Heart right ventricle (tissue), 16 donors: ENCODE data around the gene RGL4. TPM values are rescaled to one million over a fixed set of nuclear protein-coding genes. Genes with fewer than 3 reads are reported as not detected.
"Not testable (repeated sequence)": the region's sequence is repeated elsewhere in the genome, so short reads cannot be mapped to it uniquely, and the experiment has no call there.

Source experiments
- ATAC-seq, 8 donors: fragments of 200-7000 bp; cut with Tn5 transposase; one replicate each; pipeline ENCODE4 v1.9.1; 2020; ENCODE audit warnings: mild to moderate bottlenecking in 8 of 8, moderate library complexity in 8 of 8, moderate number of reproducible peaks in 1 of 8
- DNase-seq, 2 donors: peaks; one replicate each; pipeline ENCODE4 v3.0.0-alpha.2; 2020
- H3K27ac ChIP-seq, 10 donors: fragments of 200-600 bp; sonication (generic) in 2 of 10; one replicate each; pipeline versions ENCODE4 v1.5.0 to v1.8.0; 2020 to 2022; ENCODE audit warnings: mild to moderate bottlenecking in 3 of 10
- H3K27me3 ChIP-seq, 7 donors: fragments of 200-600 bp; one replicate each; pipeline ENCODE4 v1.8.0; 2021 to 2022; ENCODE audit warnings: mild to moderate bottlenecking in 2 of 7
- H3K36me3 ChIP-seq, 9 donors: fragments of 200-600 bp; sonication (generic) in 1 of 9; one replicate each; pipeline versions ENCODE4 v1.5.0 to v1.8.0; 2020 to 2022; ENCODE audit warnings: mild to moderate bottlenecking in 2 of 9
- H3K4me1 ChIP-seq, 9 donors: fragments of 200-600 bp; sonication (generic) in 1 of 9; one replicate each; pipeline versions ENCODE4 v1.5.0 to v1.8.0; 2020 to 2022; ENCODE audit warnings: mild to moderate bottlenecking in 4 of 9
- H3K4me3 ChIP-seq, 10 donors: fragments of 200-600 bp; sonication (generic) in 2 of 10; one replicate each; pipeline versions ENCODE4 v1.5.0 to v1.8.0; 2020 to 2022; ENCODE audit warnings: mild to moderate bottlenecking in 7 of 10, moderate library complexity in 2 of 10
- H3K9me3 ChIP-seq, 11 donors: fragments of 200-600 bp in 10 of 11; sonication (generic) in 2 of 11; one replicate each; pipeline versions ENCODE4 v1.5.0 to v1.8.0; 2013 to 2022; ENCODE audit warnings: mild to moderate bottlenecking in 2 of 11, control low read depth in 1 of 11, moderate library complexity in 1 of 11
- CTCF ChIP-seq, 9 donors: fragments of 200-600 bp; sonication (generic) in 2 of 9; IDR thresholded peaks; one replicate each; pipeline versions ENCODE4 v1.5.0 to v1.8.0; 2021 to 2022; ENCODE audit warnings: antibody characterized with exemption in 9 of 9, mild to moderate bottlenecking in 5 of 9, moderate library complexity in 1 of 9
- WGBS, 2 donors: extraction: QIAGEN DNeasy Blood & Tissue Kit; methylation state at CpG; one replicate each; pipeline ENCODE4 v1.1.7; 2013; ENCODE audit warnings: inconsistent platforms in 1 of 2; 5-methylcytosine and 5-hydroxymethylcytosine counted together
- intact Hi-C, 10 donors: fragments of 100-400 bp; cut with DNase I; formaldehyde crosslinking; loops; one replicate each; pipeline versions ENCODE4 v1.11.1 to v1.14.2; 2022
- polyA plus RNA-seq, 2 donors: library from polyadenylated mRNA; stranded (reverse); fragments of 200-250 nt; gene quantifications; one replicate each; pipeline ENCODE4 v1.2.3, GENCODE V29; 2013
- total RNA-seq, 10 donors: library from RNA; stranded (reverse); fragmentation: NEBNext Ultra II Directional in 3 of 10; extraction: Animal tissue kit (Norgen Biotek cat#: 25700) in 3 of 10; gene quantifications; one replicate each; pipeline versions ENCODE4 v1.2.1 to v1.2.4, GENCODE V29; 2021 to 2023
- donor health status: Arrhythmogenic right ventricular cardiomyopathy.
- donor health status: ischemic (EF 13 %, LVEDD 7.1; RV severe dilation, severe dysfunction).
- donor health status: healthy with polysubstance abuse.
- donor health status: DM: no; HTN: yes; CAD: no.
- donor health status: DM: no; HTN: no; CAD: no.
- donor health status: ischemic (EF 25% LVEDD 6.9; RV normal size, moderate dysfunction).
- donor health status: ischemic (EF 25% LVEDD 5.7; RV mildly dilated, moderate dysfunction).
- donor health status: healthy.
- donor health status: DM: yes; HTN: yes; CAD: no.
- donor health status: Ischemic cardiomyopathy.
- donor health status: ischemic (EF 35%, LVEDD 5.7; RV mildly dilated, moderate dysfunction).
- donor health status: nonischemic (EF 11% LVEDD 7.7; RV severe dilation, severe dysfunction).
- donor health status: DM: yes; HTN: yes; CAD: no.
- donor health status: PGD.
- donor health status: ischemic (EF 29% LVEDD 5.4; RV normal size, mild dysfunction).
- donor health status: nonischemic (EF 23%, LVEDD 6.1; RV moderate dilation, normal function).

RGL4 gene
- total and polyA plus RNA-seq, 12 donors, result 0.23 to 1.6 (median 0.44) TPM; not detected in 8

- ATAC-seq (no peak), DNase-seq (no peak)
- Histone ChIP-seq H3K27me3 (no peaks in the 10 kb centered on the region), H3K27ac (no peak overlapping the region), H3K36me3 (peaks cover 0 to 14% (median 0%) of the 10 kb centered on the region in 9 donors), H3K4me3 (no peak overlapping the region), H3K9me3 (no peaks in the 10 kb centered on the region), H3K4me1 (peaks cover 0 to 12% (median 0%) of the 10 kb centered on the region in 9 donors)
- intact Hi-C loops, result no loop called here
- 81 to 88% methylated on average over 26 of the region's 26 CpGs for WGBS, 2 donors
- TF ChIP-seq CTCF (IDR thresholded peaks at IDR 0.05), result no peak
Observed at GRCh38 chr22:23673826-23674690, 16.8 kb upstream of the RGL4 start.

- ATAC-seq, H3K4me3 ChIP-seq, intact Hi-C loops, H3K9me3 ChIP-seq, DNase-seq, H3K27me3 ChIP-seq: not testable (repeated sequence)
- peaks cover 0 to 12% (median 0%) of the 10 kb centered on the region in 9 donors for H3K4me1 ChIP-seq
- H3K36me3 ChIP-seq, result peaks cover 0 to 17% (median 0%) of the 10 kb centered on the region in 9 donors
- WGBS, 2 donors, result 90 to 92% methylated on average over 6 of the region's 6 CpGs
- H3K27ac ChIP-seq, result peak overlapping the region in 1 of 10 donors; percentile 68
Observed at GRCh38 chr22:23674886-23675501, 15.8 kb upstream of the RGL4 start.

GRCh38 chr22:23675502-23676415, 15.1 kb upstream of the RGL4 start:
- DNase-seq (peak in 1 of 2 donors; percentile 37), ATAC-seq (peak in 4 of 8 donors; percentile 8 to 40 (median 28))
- WGBS, 2 donors, result 64 to 66% methylated on average over 17 of the region's 17 CpGs
- intact Hi-C loops, result no loop called here
- TF ChIP-seq CTCF (IDR thresholded peaks at IDR 0.05), result no peak
- H3K4me3 ChIP-seq, result no peak overlapping the region
- no peaks in the 10 kb centered on the region for H3K27me3 ChIP-seq
- H3K9me3 ChIP-seq, result no peaks in the 10 kb centered on the region
- peak overlapping the region in 1 of 10 donors; percentile 68 for H3K27ac ChIP-seq
- H3K4me1 ChIP-seq, result peaks cover 0 to 12% (median 0%) of the 10 kb centered on the region in 9 donors
- peaks cover 0 to 18% (median 0%) of the 10 kb centered on the region in 9 donors for H3K36me3 ChIP-seq

GRCh38 chr22:23676841-23677700, 13.7 kb upstream of the RGL4 start:
- ATAC-seq, H3K4me3 ChIP-seq, DNase-seq, H3K9me3 ChIP-seq, intact Hi-C loops, H3K27me3 ChIP-seq: not testable (repeated sequence)
- Histone ChIP-seq H3K36me3 (peaks cover 0 to 26% (median 0%) of the 10 kb centered on the region in 9 donors), H3K4me1 (peaks cover 0 to 12% (median 0%) of the 10 kb centered on the region in 9 donors), H3K27ac (peak overlapping the region in 1 of 10 donors; percentile 40)
- WGBS, 2 donors, result 96 to 97% methylated on average over 12 of the region's 12 CpGs
